GM12878 (cell line): ENCODE measurements around the gene PDE9A. TPM values are rescaled to one million over a fixed set of nuclear protein-coding genes. Genes with fewer than 3 reads are reported as not detected.
A peak's percentile ranks its signal among the peaks of the same experiment; 100 is the strongest.

Experiments used
- ATF7 ChIP-seq: fragments of 450-650 bp; IDR thresholded peaks from 2 replicates; pipeline ENCODE4 v1.6.1; 2016; ENCODE audit warnings: low read depth, mild to moderate bottlenecking
- BHLHE40 ChIP-seq, 2 experiments: fragments of 450-650 bp in 1 of 2; IDR thresholded peaks; 2 replicates each; pipeline ENCODE4 v1.6.1; 2011 to 2017; ENCODE audit warnings: low read depth in 2 of 2, borderline replicate concordance in 1 of 2, improper control_type of control experiment in 1 of 2, low read length in 1 of 2, mild to moderate bottlenecking in 1 of 2
- BMI1 ChIP-seq: fragments of 450-650 bp; IDR thresholded peaks from 2 replicates; pipeline ENCODE4 v1.6.1; 2016; ENCODE audit warnings: mild to moderate bottlenecking, moderate library complexity, borderline replicate concordance
- BRCA1 ChIP-seq: IDR thresholded peaks from 2 replicates; pipeline ENCODE4 v1.6.1; 2011; ENCODE audit warnings: low read depth, low read length, improper control_type of control experiment
- CBFB ChIP-seq: IDR thresholded peaks from 2 replicates; pipeline ENCODE4 v1.6.1; 2016; ENCODE audit warnings: antibody characterized with exemption, low read depth
- CBX3 ChIP-seq: fragments of 200-600 bp; sonication (generic); IDR thresholded peaks from 2 replicates; pipeline ENCODE4 v1.6.1; 2016; ENCODE audit warnings: low read depth, borderline replicate concordance
- CHD1 ChIP-seq: IDR thresholded peaks from 2 replicates; pipeline ENCODE4 v1.6.1; 2012; ENCODE audit warnings: low read depth, low read length, improper control_type of control experiment
- DPF2 ChIP-seq: fragments of 450-650 bp; IDR thresholded peaks from 2 replicates; pipeline ENCODE4 v1.6.1; 2017; ENCODE audit warnings: mild to moderate bottlenecking
- ESRRA ChIP-seq: IDR thresholded peaks from 2 replicates; pipeline ENCODE4 v1.6.1; 2012; ENCODE audit warnings: mild to moderate bottlenecking, low read length, improper control_type of control experiment
- GABPA ChIP-seq: IDR thresholded peaks from 2 replicates; pipeline ENCODE4 v1.6.1; 2014; ENCODE audit warnings: antibody characterized with exemption, low read depth, mild to moderate bottlenecking, inconsistent platforms
- GATAD2B ChIP-seq: fragments of 450-650 bp; conservative IDR thresholded peaks from 2 replicates; pipeline ENCODE4 v1.6.1; 2017; ENCODE audit warnings: low read depth, mild to moderate bottlenecking, moderate library complexity
- JUND ChIP-seq: IDR thresholded peaks from 2 replicates; pipeline ENCODE4 v1.6.1; 2012; ENCODE audit warnings: low read depth, mild to moderate bottlenecking, low read length, improper control_type of control experiment, moderate library complexity
- MTA3 ChIP-seq: IDR thresholded peaks from 2 replicates; pipeline ENCODE4 v1.6.1; 2012; ENCODE audit warnings: low read length, inconsistent platforms, borderline replicate concordance
- NR2C2 ChIP-seq: IDR thresholded peaks from 2 replicates; pipeline ENCODE4 v1.6.1; 2011; ENCODE audit warnings: borderline replicate concordance, low read depth; ENCODE audit not compliant: control insufficient read depth, insufficient read length
- PBX3 ChIP-seq: IDR thresholded peaks from 2 replicates; pipeline ENCODE4 v1.6.1; 2011; ENCODE audit warnings: mild to moderate bottlenecking, low read depth, low read length, moderate library complexity; ENCODE audit not compliant: insufficient replicate concordance
- POU2F2 ChIP-seq: IDR thresholded peaks from 3 replicates; pipeline ENCODE4 v1.6.1; 2011; ENCODE audit warnings: low read depth, mild to moderate bottlenecking, low read length, borderline replicate concordance
- RUNX3 ChIP-seq: IDR thresholded peaks from 2 replicates; pipeline ENCODE4 v1.6.1; 2012; ENCODE audit warnings: low read length, inconsistent platforms
- SKIL ChIP-seq: fragments of 450-650 bp; IDR thresholded peaks from 2 replicates; pipeline ENCODE4 v1.6.1; 2017; ENCODE audit warnings: mild to moderate bottlenecking, low read depth, inconsistent platforms; ENCODE audit not compliant: poor library complexity, severe bottlenecking
- SMAD5 ChIP-seq: IDR thresholded peaks from 2 replicates; pipeline ENCODE4 v1.6.1; 2016; ENCODE audit warnings: antibody characterized with exemption, low read depth
- SMARCA5 ChIP-seq: fragments of 450-650 bp; IDR thresholded peaks from 2 replicates; pipeline ENCODE4 v1.6.1; 2017; ENCODE audit warnings: mild to moderate bottlenecking
- SP1 ChIP-seq: IDR thresholded peaks from one replicate; pipeline ENCODE4 v1.6.1; 2011; ENCODE audit warnings: low read depth, low read length
- SUPT20H ChIP-seq: IDR thresholded peaks from 2 replicates; pipeline ENCODE4 v1.6.1; 2011; ENCODE audit warnings: low read depth, mild to moderate bottlenecking, low read length, moderate library complexity, borderline replicate concordance; ENCODE audit not compliant: control insufficient read depth
- TARDBP ChIP-seq: IDR thresholded peaks from 2 replicates; pipeline ENCODE4 v1.6.1; 2016; ENCODE audit warnings: borderline replicate concordance
- TBL1XR1 ChIP-seq: IDR thresholded peaks from 2 replicates; pipeline ENCODE4 v1.6.1; 2012; ENCODE audit warnings: low read depth, low read length, improper control_type of control experiment
- ZNF24 ChIP-seq: fragments of 450-650 bp; IDR thresholded peaks from 2 replicates; pipeline ENCODE4 v1.6.1; 2017; ENCODE audit warnings: antibody characterized with exemption, mild to moderate bottlenecking
- ZNF274 ChIP-seq: IDR thresholded peaks from one replicate; pipeline ENCODE4 v1.8.0; 2011; ENCODE audit not compliant: insufficient read length, insufficient read depth
- ZNF622 ChIP-seq: fragments of 450-650 bp; IDR thresholded peaks from 2 replicates; pipeline ENCODE4 v1.6.1; 2017; ENCODE audit warnings: mild to moderate bottlenecking, inconsistent platforms
- ZNF687 ChIP-seq: fragments of 450-650 bp; IDR thresholded peaks from 2 replicates; pipeline ENCODE4 v1.6.1; 2017; ENCODE audit warnings: mild to moderate bottlenecking, moderate library complexity
- polyA plus RNA-seq, 11 experiments: library from polyadenylated mRNA; depleted of rRNA in 4 of 11; unstranded in 6 of 11; stranded (reverse) in 5 of 11; fragments of >200 nt; fragmentation: Nextera tagmentation in 4 of 11; fragmentation: Illumina TruSeq in 1 of 11; extraction: Ambion mirVana in 4 of 11; extraction: Trizol in 1 of 11; gene quantifications; 1 replicate in 1 of 11; 2 replicates in 10 of 11; pipeline versions ENCODE4 v1.2.1 to v1.2.3, GENCODE V29; 2011 to 2016; ENCODE audit warnings: inconsistent platforms in 2 of 11, missing spikeins in 2 of 11, low read depth in 1 of 11
- total RNA-seq, 4 experiments: library from RNA; depleted of rRNA in 3 of 4; stranded (reverse); fragments of >200 nt in 3 of 4; fragmentation: Illumina TruSeq in 1 of 4; extraction: Trizol in 1 of 4; gene quantifications; 2 replicates each; pipeline versions ENCODE4 v1.2.1 to v1.2.3, GENCODE V29; 2013 to 2021

Gene PDE9A
- total and polyA plus RNA-seq, 10 of the 15 experiments (the other 5 are each of a cell fraction or from before 2014, with no cell fraction given) = 0.08 to 0.45 (median 0.20) TPM; not detected in 1

GRCh38 chr21:42799516-42799915 is 146.1 kb downstream of the PDE9A start (continued):
- no peak for TF ChIP-seq CHD1
- peak; percentile 66 for TF ChIP-seq ATF7
- TF ChIP-seq JUND = 0 out of 2 replicates have a peak, but pooled peaks have one; percentile 51
- TF ChIP-seq NR2C2 = no peak
- no peak for TF ChIP-seq CBX3
- no peak for TF ChIP-seq CBFB
- no peak for TF ChIP-seq ZNF24
- TF ChIP-seq TBL1XR1 = no peak
- no peak for TF ChIP-seq BMI1
- no peak for TF ChIP-seq BRCA1
- peak; percentile 69 for TF ChIP-seq RUNX3
- no peak for TF ChIP-seq PBX3
- TF ChIP-seq ZNF622 = no peak
- TF ChIP-seq SMARCA5 = no peak
- TF ChIP-seq SKIL = no peak
- TF ChIP-seq SP1 = no peak
- no peak for TF ChIP-seq TARDBP
- TF ChIP-seq POU2F2 = peak; percentile 26; the same call in 1 of the 3 replicates
- no peak for TF ChIP-seq ZNF687
- TF ChIP-seq SMAD5 = no peak
- no peak for TF ChIP-seq BHLHE40 (IDR thresholded peaks at IDR 0.05; ENCODE audit: borderline replicate concordance in 1 of 2, low read depth in 2 of 2, low read length in 1 of 2)
- TF ChIP-seq ESRRA = no peak
- TF ChIP-seq GABPA = no peak
- no peak for TF ChIP-seq SUPT20H
- TF ChIP-seq DPF2 = peak; percentile 47; the same call in 1 of the 2 replicates
- TF ChIP-seq GATAD2B = no peak
- TF ChIP-seq ZNF274 = no peak
- no peak for TF ChIP-seq MTA3
